ENCODE data around the gene MIR17HG. TPM values are rescaled to one million over a fixed set of nuclear protein-coding genes. Genes with fewer than 3 reads are reported as not detected.
"Not testable (repeated sequence)": the region's sequence is repeated elsewhere in the genome, so short reads cannot be mapped to it uniquely, and the experiment has no call there.

The MIR17HG gene
- total and polyA plus RNA-seq, 7 donors = 0.24 to 5.2 (median 0.92) TPM

GRCh38 chr13:91319996-91320395 lies 27.5 kb upstream of the MIR17HG start:
- WGBS, 3 donors = 86 to 89% (median 88%) methylated on average over 8 of the region's 8 CpGs

GRCh38 chr13:91320990-91321389 lies 26.5 kb upstream of the MIR17HG start:
- H3K4me3 ChIP-seq; H3K27me3 ChIP-seq (ENCODE audit: insufficient read depth in 3 of 3, low read length in 2 of 3); DNase-seq; H3K9me3 ChIP-seq; H3K4me1 ChIP-seq; H3K36me3 ChIP-seq (ENCODE audit: insufficient read depth in 1 of 2, low read depth in 1 of 2); ATAC-seq; H3K27ac ChIP-seq: not testable (repeated sequence)
- intact Hi-C loops (cut with DNase I) = loop anchor here in 1 of 2 donors (5.0 kb wide), 1 partner anchor 189 kb away; no protein-coding TSS in a partner anchor
- WGBS, 3 donors = 89 to 100% (median 91%) methylated on average over 1 of the region's 1 CpG

More at GRCh38 chr13:91319996-91320395, 27.5 kb upstream of the MIR17HG start:
- Histone ChIP-seq H3K36me3 (ENCODE audit: insufficient read depth in 1 of 2, low read depth in 1 of 2) (no peaks in the 10 kb centered on the region), H3K27ac (no peak overlapping the region), H3K4me1 (no peaks in the 10 kb centered on the region), H3K4me3 (no peak overlapping the region), H3K27me3 (ENCODE audit: insufficient read depth in 3 of 3, low read length in 2 of 3) (peaks cover 0 to 6% (median 0%) of the 10 kb centered on the region in 3 donors), H3K9me3 (no peaks in the 10 kb centered on the region)
- intact Hi-C loops (cut with DNase I) = loop anchor here in 1 of 2 donors (5.0 kb wide), 1 partner anchor 188 kb away; no protein-coding TSS in a partner anchor
- no peak for TF ChIP-seq CTCF (IDR thresholded peaks at IDR 0.05)
- ATAC-seq (no peak), DNase-seq (no peak)

GRCh38 chr13:91323349-91323748 lies 24.1 kb upstream of the MIR17HG start:
- no peak for ATAC-seq
- Histone ChIP-seq H3K4me1 (no peaks in the 10 kb centered on the region), H3K27me3 (ENCODE audit: insufficient read depth in 3 of 3, low read length in 2 of 3) (peaks cover 0 to 3% (median 0%) of the 10 kb centered on the region in 3 donors), H3K27ac (no peak overlapping the region), H3K36me3 (ENCODE audit: insufficient read depth in 1 of 2, low read depth in 1 of 2) (no peaks in the 10 kb centered on the region), H3K9me3 (no peaks in the 10 kb centered on the region), H3K4me3 (no peak overlapping the region)
- intact Hi-C loops (cut with DNase I) = loop anchor here in 1 of 2 donors (5.0 kb wide), 1 partner anchor 191 kb away; no protein-coding TSS in a partner anchor
- no peak for DNase-seq
- WGBS, 3 donors = 79 to 85% (median 83%) methylated on average over 3 of the region's 3 CpGs
- no peak for TF ChIP-seq CTCF (IDR thresholded peaks at IDR 0.05)

- H3K4me1 ChIP-seq = no peaks in the 10 kb centered on the region
- WGBS, 3 donors = 67 to 76% (median 74%) methylated on average over 7 of the region's 7 CpGs
- no peaks in the 10 kb centered on the region for H3K9me3 ChIP-seq
- H3K27me3 ChIP-seq (ENCODE audit: insufficient read depth in 3 of 3, low read length in 2 of 3) = peaks cover 0 to 3% (median 2%) of the 10 kb centered on the region in 3 donors
- no peak overlapping the region for H3K4me3 ChIP-seq
- intact Hi-C loops (cut with DNase I) = no loop called here
- no peak overlapping the region for H3K27ac ChIP-seq
- DNase-seq = no peak
- no peak for ATAC-seq
- TF ChIP-seq CTCF (IDR thresholded peaks at IDR 0.05) = no peak
- H3K36me3 ChIP-seq (ENCODE audit: insufficient read depth in 1 of 2, low read depth in 1 of 2) = no peaks in the 10 kb centered on the region
Measured at GRCh38 chr13:91326146-91326545, 21.3 kb upstream of the MIR17HG start.

GRCh38 chr13:91328726-91329125 lies 18.8 kb upstream of the MIR17HG start:
- Histone ChIP-seq H3K27me3 (ENCODE audit: insufficient read depth in 3 of 3, low read length in 2 of 3) (peaks cover 0 to 3% (median 2%) of the 10 kb centered on the region in 3 donors), H3K9me3 (no peaks in the 10 kb centered on the region), H3K36me3 (ENCODE audit: insufficient read depth in 1 of 2, low read depth in 1 of 2) (no peaks in the 10 kb centered on the region), H3K27ac (no peak overlapping the region), H3K4me3 (no peak overlapping the region), H3K4me1 (no peaks in the 10 kb centered on the region)
- intact Hi-C loops (cut with DNase I) = no loop called here
- TF ChIP-seq CTCF (IDR thresholded peaks at IDR 0.05) = no peak
- 85 to 91% (median 88%) methylated on average over 1 of the region's 1 CpG for WGBS, 3 donors
- DNase-seq = no peak
- no peak for ATAC-seq

Measured in psoas muscle (tissue), 8 donors.